ENCODE measurements around the gene TSGA10IP. TPM values are rescaled to one million over a fixed set of nuclear protein-coding genes. Genes with fewer than 3 reads are reported as not detected.

TSGA10IP gene
- total RNA-seq, 2 experiments from 2014 or later: not detected

DNA sequence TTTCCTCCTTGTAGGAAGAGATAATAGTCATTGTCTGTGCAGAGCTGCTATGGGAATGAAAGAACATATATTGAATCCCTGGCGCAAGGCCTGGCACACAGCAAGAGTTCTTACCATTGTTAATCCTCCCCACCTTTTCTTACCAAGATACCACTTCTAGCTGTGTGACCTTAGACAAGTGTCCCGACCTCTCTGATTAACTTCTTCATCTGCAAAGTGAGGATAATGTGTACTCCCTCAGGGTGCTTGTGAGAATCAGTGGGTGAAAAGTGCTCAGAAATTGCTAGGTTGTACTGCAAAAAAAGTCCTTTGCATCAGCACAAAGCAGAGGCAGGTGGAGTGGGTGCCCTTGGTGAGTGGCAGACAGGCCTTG lies 62.8 kb downstream of the TSGA10IP start:
- no peak overlapping the region for H3K27ac Mint-ChIP-seq
- no peaks in the 10 kb centered on the region for H3K9me3 Mint-ChIP-seq
- no peak overlapping the region for H3K4me3 Mint-ChIP-seq
- peaks cover 7% of the 10 kb centered on the region for H3K36me3 Mint-ChIP-seq (ENCODE audit: low read depth)
- DNase-seq: no peak
- peaks cover 12% of the 10 kb centered on the region for H3K4me1 Mint-ChIP-seq
- peaks cover 24% of the 10 kb centered on the region for H3K27me3 Mint-ChIP-seq
- ChIA-PET POLR2A (no interaction called here), CTCF (interaction anchor here (0.6 to 2.0 kb wide), 6 partner anchors 14 to 439 kb away, joined by 3 to 5 read pairs (median 4); partner anchors contain the start of gene KAT5)

DNA sequence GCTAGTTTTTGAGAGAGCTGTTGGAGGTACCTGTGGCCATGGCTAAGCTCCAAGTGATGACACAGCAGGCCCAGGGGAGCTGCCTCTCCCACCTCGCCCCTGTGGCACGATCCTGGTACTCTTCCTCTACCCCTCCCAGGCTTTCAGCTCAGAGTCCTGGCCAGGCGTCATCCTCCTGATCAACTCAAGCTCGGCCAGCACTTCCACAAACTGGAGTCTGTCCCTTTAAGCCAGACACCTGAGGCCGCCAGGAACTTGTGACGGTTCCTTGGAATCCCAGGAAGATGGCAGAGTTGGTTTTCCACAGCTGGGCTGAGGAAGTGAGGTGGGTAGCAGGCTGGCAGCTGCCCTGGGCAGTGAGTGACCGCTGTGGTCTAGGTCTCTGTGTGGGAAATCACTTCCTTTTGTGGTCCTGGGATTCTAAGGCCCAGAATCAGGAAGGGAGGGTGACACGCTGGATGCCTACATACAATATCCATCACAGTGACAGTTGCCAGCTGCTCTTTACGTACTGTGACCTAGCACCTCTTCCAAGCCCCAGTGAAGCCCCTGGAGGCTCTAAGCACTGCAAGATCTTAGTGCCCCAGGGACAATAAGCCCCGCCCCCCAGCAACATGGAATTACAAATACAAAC lies 63.3 kb downstream of the TSGA10IP start:
- Mint-ChIP-seq H3K27ac (no peak overlapping the region), H3K27me3 (peaks cover 28% of the 10 kb centered on the region), H3K9me3 (no peaks in the 10 kb centered on the region), H3K4me3 (no peak overlapping the region), H3K36me3 (ENCODE audit: low read depth) (peaks cover 7% of the 10 kb centered on the region), H3K4me1 (peaks cover 7% of the 10 kb centered on the region)
- ChIA-PET CTCF (interaction anchor here (0.6 to 2.0 kb wide), 7 partner anchors 14 to 439 kb away, joined by 3 to 5 read pairs (median 4); partner anchors contain the start of gene KAT5), POLR2A (no interaction called here)
- DNase-seq: no peak

Other genes with a start within 250 kb of the TSGA10IP start
- 10 to 100 TPM; 60.8 to 72.3 TPM for gene KAT5, start 233.2 kb upstream of the TSGA10IP start, total RNA-seq
- 10 to 100 TPM; 74.9 to 86.3 TPM for gene RNASEH2C, start 224.7 kb upstream of the TSGA10IP start, total RNA-seq
- gene AP5B1, start 164.5 kb upstream of the TSGA10IP start, total RNA-seq: 10 to 100 TPM; 17.4 to 20.2 TPM
- gene OVOL1, start 158.4 kb upstream of the TSGA10IP start, total RNA-seq: not detected
- 1 to 10 TPM; 2.1 to 2.2 TPM for gene SNX32, start 111.5 kb upstream of the TSGA10IP start, total RNA-seq
- gene CFL1, start 87.3 kb upstream of the TSGA10IP start, total RNA-seq: 1,000 to 10,000 TPM; 1,543 to 1,707 TPM
- gene MUS81, start 85.0 kb upstream of the TSGA10IP start, total RNA-seq: 100 to 1,000 TPM in 1 of 2 experiments, 10 to 100 TPM in 1; 96.6 to 108 TPM
- gene EFEMP2, start 72.7 kb upstream of the TSGA10IP start, total RNA-seq: 1 to 10 TPM; 9.0 to 9.7 TPM
- gene CTSW, start 65.6 kb upstream of the TSGA10IP start, total RNA-seq: 10 to 100 TPM; 22.9 to 23.6 TPM
- gene FIBP, start 57.0 kb upstream of the TSGA10IP start, total RNA-seq: 100 to 1,000 TPM in 1 of 2 experiments, 10 to 100 TPM in 1; 94.7 to 112 TPM
- 10 to 100 TPM; 39.4 to 56.7 TPM for gene CCDC85B, start 54.8 kb upstream of the TSGA10IP start, total RNA-seq
- gene FOSL1, start 45.1 kb upstream of the TSGA10IP start, total RNA-seq: 1 to 10 TPM; 1.7 to 2.0 TPM
- gene C11orf68, start 26.4 kb upstream of the TSGA10IP start, total RNA-seq: 10 to 100 TPM; 32.7 to 36.3 TPM
- 100 to 1,000 TPM; 190 to 218 TPM for gene DRAP1, start 26.1 kb upstream of the TSGA10IP start, total RNA-seq
- 10 to 100 TPM; 79.6 to 81.7 TPM for gene SART1, start 16.3 kb downstream of the TSGA10IP start, total RNA-seq
- 10 to 100 TPM; 50.4 to 54.4 TPM for gene EIF1AD, start 56.7 kb downstream of the TSGA10IP start, total RNA-seq
- gene BANF1, start 57.0 kb downstream of the TSGA10IP start, total RNA-seq: 100 to 1,000 TPM; 223 to 236 TPM
- gene CST6, start 66.5 kb downstream of the TSGA10IP start, total RNA-seq: not detected
- not detected for gene CATSPER1, start 81.0 kb downstream of the TSGA10IP start, total RNA-seq
- not detected for gene GAL3ST3, start 103.7 kb downstream of the TSGA10IP start, total RNA-seq
- 100 to 1,000 TPM; 217 to 223 TPM for gene SF3B2, start 106.9 kb downstream of the TSGA10IP start, total RNA-seq
- gene PACS1, start 124.8 kb downstream of the TSGA10IP start, total RNA-seq: 100 to 1,000 TPM; 109 TPM

All from activated CD4-positive, alpha-beta T cell treated with anti-CD3 and anti-CD28 coated beads, Interleukin-2, amount 10 ng/mL, durations not matched to agents 7 days and 5 days (primary cell).